HG02943 (cell line): Measurements from ENCODE around the gene CTSA.
"Not testable (repeated sequence)": the region's sequence is repeated elsewhere in the genome, so short reads cannot be mapped to it uniquely, and the experiment has no call there.

Experiments used
- ATAC-seq: cut with Tn5 transposase; IDR thresholded peaks from one replicate; pipeline ENCODE4 v1.9.1; 2021; ENCODE audit warnings: mild to moderate bottlenecking, low read depth, moderate library complexity; ENCODE audit not compliant: unreplicated experiment

CTSA gene

GRCh38 chr20:45892828-45893500 is 1.8 kb downstream of the CTSA start:
- ATAC-seq: no peak

- ATAC-seq: no peak
Observed at GRCh38 chr20:45893831-45894230, 2.7 kb downstream of the CTSA start.

GRCh38 chr20:45894797-45895196 is 3.7 kb downstream of the CTSA start:
- ATAC-seq: no peak

- no peak for ATAC-seq
Observed at GRCh38 chr20:45896641-45897161, 5.6 kb downstream of the CTSA start.

- ATAC-seq: no peak
Observed at GRCh38 chr20:45897289-45897688, 6.2 kb downstream of the CTSA start.

- no peak for ATAC-seq
Observed at GRCh38 chr20:45897692-45898091, 6.6 kb downstream of the CTSA start.

- no peak for ATAC-seq
Observed at GRCh38 chr20:45898285-45898684, 7.2 kb downstream of the CTSA start.

- ATAC-seq: no peak
Observed at GRCh38 chr20:45899046-45899835, 8.1 kb downstream of the CTSA start.

- not testable (repeated sequence) for ATAC-seq
Observed at GRCh38 chr20:45901332-45901731, 10.2 kb downstream of the CTSA start.

- no peak for ATAC-seq
Observed at GRCh38 chr20:45902199-45902701, 11.1 kb downstream of the CTSA start.

- ATAC-seq: no peak
Observed at GRCh38 chr20:45904583-45905504, 13.7 kb downstream of the CTSA start.

- ATAC-seq: no peak
Observed at GRCh38 chr20:45905505-45906079, 14.5 kb downstream of the CTSA start.

- no peak for ATAC-seq
Observed at GRCh38 chr20:45907219-45907948, 16.2 kb downstream of the CTSA start.

GRCh38 chr20:45908084-45908483 is 16.9 kb downstream of the CTSA start:
- ATAC-seq: no peak

GRCh38 chr20:45909336-45909808 is 18.2 kb downstream of the CTSA start:
- no peak for ATAC-seq

GRCh38 chr20:45909817-45910669 is 18.9 kb downstream of the CTSA start:
- ATAC-seq: no peak

- ATAC-seq: peak; percentile 84
Observed at GRCh38 chr20:45910670-45911485, 19.7 kb downstream of the CTSA start.
